NT2/D1 (cell line): ENCODE results near the gene CLEC5A.

ENCODE experiments used
- YY1 ChIP-seq: IDR thresholded peaks from 2 replicates; pipeline ENCODE4 v1.6.1; 2011; ENCODE audit not compliant: insufficient read length, insufficient read depth
- ZNF274 ChIP-seq: IDR thresholded peaks from 2 replicates; pipeline ENCODE4 v1.6.1; 2011; ENCODE audit warnings: mild to moderate bottlenecking, low read depth, low read length

DNA sequence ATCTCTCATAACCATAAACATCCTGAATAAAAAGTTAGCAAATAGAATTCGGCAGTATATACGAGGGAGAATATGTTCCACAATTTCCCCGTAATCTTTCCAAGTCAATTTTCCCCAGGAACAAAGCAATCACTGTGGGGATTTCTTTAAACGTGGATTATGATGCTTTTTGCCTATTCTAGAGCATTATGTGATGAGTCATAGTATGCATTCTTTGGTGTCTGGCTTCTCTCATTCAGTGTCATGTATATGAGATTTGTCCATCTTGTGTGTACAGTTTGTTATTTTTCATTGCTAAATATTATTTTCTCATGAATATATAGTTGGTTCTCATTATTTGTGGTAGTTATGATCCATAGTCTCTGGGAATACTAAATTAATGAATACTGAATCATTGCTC lies 40.5 kb downstream of the CLEC5A start:
- TF ChIP-seq YY1 (no peak), ZNF274 (no peak)
